Smooth muscle cell (in vitro differentiated cells): Measurements from ENCODE around the gene POGZ. TPM values are rescaled to one million over a fixed set of nuclear protein-coding genes. Genes with fewer than 3 reads are reported as not detected.

Experiments
- DNase-seq: peaks from one replicate; lab custom pipeline; 2025; ENCODE audit not compliant: unreplicated experiment; lab: John Stamatoyannopoulos, UW
- H2AFZ ChIP-seq: fragments of 200-600 bp; sonication (generic); 2 replicates; pipeline ENCODE4 v1.6.0; 2016; ENCODE audit warnings: antibody characterized with exemption, low read depth, mild to moderate bottlenecking
- H3F3A ChIP-seq: fragments of 200-600 bp; sonication (generic); 2 replicates; pipeline ENCODE4 v1.6.0; 2017; ENCODE audit warnings: antibody characterized with exemption, low read depth
- H3K27ac ChIP-seq: fragments of 200-600 bp; sonication (generic); 2 replicates; pipeline ENCODE4 v1.5.1; 2016; ENCODE audit warnings: low read depth, mild to moderate bottlenecking
- H3K27me3 ChIP-seq: fragments of 200-600 bp; sonication (generic); 2 replicates; pipeline ENCODE4 v1.6.1; 2016; ENCODE audit warnings: low read depth, mild to moderate bottlenecking
- H3K36me3 ChIP-seq: fragments of 200-600 bp; sonication (generic); 2 replicates; pipeline ENCODE4 v1.5.1; 2016; ENCODE audit warnings: low read depth
- H3K4me1 ChIP-seq: fragments of 200-600 bp; sonication (generic); 2 replicates; pipeline ENCODE4 v1.5.1; 2016; ENCODE audit warnings: low read depth
- H3K4me2 ChIP-seq: fragments of 200-600 bp; sonication (generic); 2 replicates; pipeline ENCODE4 v1.6.0; 2016; ENCODE audit warnings: mild to moderate bottlenecking
- H3K4me3 ChIP-seq: fragments of 200-600 bp; sonication (generic); 2 replicates; pipeline ENCODE4 v1.5.1; 2016; ENCODE audit warnings: mild to moderate bottlenecking
- H3K79me2 ChIP-seq: fragments of 200-600 bp; sonication (generic); 2 replicates; pipeline ENCODE4 v1.6.0; 2016; ENCODE audit warnings: low read depth, mild to moderate bottlenecking
- H3K9ac ChIP-seq: fragments of 200-600 bp; sonication (generic); 2 replicates; pipeline ENCODE4 v1.6.0; 2016; ENCODE audit warnings: low read depth
- H3K9me3 ChIP-seq: fragments of 200-600 bp; sonication (generic); replicated peaks from 2 replicates; pipeline ENCODE4 v1.5.1; 2016; ENCODE audit warnings: low read depth
- H4K20me1 ChIP-seq: fragments of 200-600 bp; sonication (generic); 2 replicates; pipeline ENCODE4 v1.6.0; 2016; ENCODE audit warnings: low read depth
- WGBS: methylation state at CpG from one replicate; pipeline ENCODE4 v1.1.7; 2016; ENCODE audit warnings: low lambda C conversion rate; 5-methylcytosine and 5-hydroxymethylcytosine counted together
- polyA plus RNA-seq: library from polyadenylated mRNA; unstranded; fragments of >200 nt; fragmentation: Nextera tagmentation; extraction: Ambion mirVana; gene quantifications from 2 replicates; pipeline ENCODE4 v1.2.1, GENCODE V29; 2016
- total RNA-seq: library from RNA; depleted of rRNA; stranded (reverse); fragments of >200 nt; gene quantifications from 2 replicates; pipeline ENCODE4 v1.2.3, GENCODE V29; 2014
- TF ChIP-seq, protein P1 (sequence below): fragments of 200-600 bp; sonication (generic); IDR thresholded peaks from 2 replicates; pipeline ENCODE4 v1.5.1; 2017; ENCODE audit warnings: borderline replicate concordance, mild to moderate bottlenecking, antibody characterized with exemption; ENCODE audit not compliant: insufficient read depth, poor library complexity, severe bottlenecking

Gene POGZ
- total and polyA plus RNA-seq, 2 experiments from 2014 or later = 20.5 to 40.9 TPM

DNA sequence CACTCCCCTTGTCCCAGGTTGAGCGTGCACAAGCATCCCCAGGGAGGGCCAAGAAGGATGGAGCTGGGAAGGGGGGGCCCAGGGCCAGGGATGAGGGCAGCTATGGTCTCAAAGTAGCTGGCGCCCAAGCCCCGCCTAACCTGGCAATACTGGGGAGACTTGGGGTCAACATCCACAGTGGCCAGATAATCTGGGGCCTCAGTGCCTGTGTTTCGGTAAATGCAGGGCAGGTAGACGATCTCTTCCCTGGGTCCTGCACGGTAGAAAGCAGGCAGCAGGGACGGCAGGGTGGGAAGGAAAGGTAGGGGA is 90.0 kb downstream of the POGZ start:
- Histone ChIP-seq H4K20me1 (no peaks in the 10 kb centered on the region), H3K9ac (no peak overlapping the region), H3K9me3 (no peaks in the 10 kb centered on the region), H3K27me3 (no peaks in the 10 kb centered on the region), H3K4me2 (no peak overlapping the region), H2AFZ (no peak overlapping the region), H3K4me1 (peaks cover 23% of the 10 kb centered on the region), H3K27ac (no peak overlapping the region), H3F3A (no peaks in the 10 kb centered on the region), H3K4me3 (no peak overlapping the region), H3K79me2 (peaks cover 4% of the 10 kb centered on the region), H3K36me3 (no peaks in the 10 kb centered on the region)
- 94% methylated on average over 7 of the region's 7 CpGs for WGBS
- no peak for DNase-seq
- TF ChIP-seq, protein P1, sequence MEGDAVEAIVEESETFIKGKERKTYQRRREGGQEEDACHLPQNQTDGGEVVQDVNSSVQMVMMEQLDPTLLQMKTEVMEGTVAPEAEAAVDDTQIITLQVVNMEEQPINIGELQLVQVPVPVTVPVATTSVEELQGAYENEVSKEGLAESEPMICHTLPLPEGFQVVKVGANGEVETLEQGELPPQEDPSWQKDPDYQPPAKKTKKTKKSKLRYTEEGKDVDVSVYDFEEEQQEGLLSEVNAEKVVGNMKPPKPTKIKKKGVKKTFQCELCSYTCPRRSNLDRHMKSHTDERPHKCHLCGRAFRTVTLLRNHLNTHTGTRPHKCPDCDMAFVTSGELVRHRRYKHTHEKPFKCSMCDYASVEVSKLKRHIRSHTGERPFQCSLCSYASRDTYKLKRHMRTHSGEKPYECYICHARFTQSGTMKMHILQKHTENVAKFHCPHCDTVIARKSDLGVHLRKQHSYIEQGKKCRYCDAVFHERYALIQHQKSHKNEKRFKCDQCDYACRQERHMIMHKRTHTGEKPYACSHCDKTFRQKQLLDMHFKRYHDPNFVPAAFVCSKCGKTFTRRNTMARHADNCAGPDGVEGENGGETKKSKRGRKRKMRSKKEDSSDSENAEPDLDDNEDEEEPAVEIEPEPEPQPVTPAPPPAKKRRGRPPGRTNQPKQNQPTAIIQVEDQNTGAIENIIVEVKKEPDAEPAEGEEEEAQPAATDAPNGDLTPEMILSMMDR = no peak

GRCh38 chr1:151368393-151369301 is 90.6 kb downstream of the POGZ start:
- no peak overlapping the region for H3K9ac ChIP-seq
- 96% methylated on average over 20 of the region's 20 CpGs for WGBS
- H4K20me1 ChIP-seq = no peaks in the 10 kb centered on the region
- H3K4me1 ChIP-seq = peaks cover 23% of the 10 kb centered on the region
- no peak overlapping the region for H3K4me3 ChIP-seq
- H3F3A ChIP-seq = no peaks in the 10 kb centered on the region
- H3K79me2 ChIP-seq = peaks cover 4% of the 10 kb centered on the region
- no peaks in the 10 kb centered on the region for H3K9me3 ChIP-seq
- no peak for DNase-seq
- H3K36me3 ChIP-seq = no peaks in the 10 kb centered on the region
- H3K27me3 ChIP-seq = no peaks in the 10 kb centered on the region
- H3K4me2 ChIP-seq = no peak overlapping the region
- no peak overlapping the region for H3K27ac ChIP-seq
- H2AFZ ChIP-seq = no peak overlapping the region
- TF ChIP-seq, protein P1 = no peak

DNA sequence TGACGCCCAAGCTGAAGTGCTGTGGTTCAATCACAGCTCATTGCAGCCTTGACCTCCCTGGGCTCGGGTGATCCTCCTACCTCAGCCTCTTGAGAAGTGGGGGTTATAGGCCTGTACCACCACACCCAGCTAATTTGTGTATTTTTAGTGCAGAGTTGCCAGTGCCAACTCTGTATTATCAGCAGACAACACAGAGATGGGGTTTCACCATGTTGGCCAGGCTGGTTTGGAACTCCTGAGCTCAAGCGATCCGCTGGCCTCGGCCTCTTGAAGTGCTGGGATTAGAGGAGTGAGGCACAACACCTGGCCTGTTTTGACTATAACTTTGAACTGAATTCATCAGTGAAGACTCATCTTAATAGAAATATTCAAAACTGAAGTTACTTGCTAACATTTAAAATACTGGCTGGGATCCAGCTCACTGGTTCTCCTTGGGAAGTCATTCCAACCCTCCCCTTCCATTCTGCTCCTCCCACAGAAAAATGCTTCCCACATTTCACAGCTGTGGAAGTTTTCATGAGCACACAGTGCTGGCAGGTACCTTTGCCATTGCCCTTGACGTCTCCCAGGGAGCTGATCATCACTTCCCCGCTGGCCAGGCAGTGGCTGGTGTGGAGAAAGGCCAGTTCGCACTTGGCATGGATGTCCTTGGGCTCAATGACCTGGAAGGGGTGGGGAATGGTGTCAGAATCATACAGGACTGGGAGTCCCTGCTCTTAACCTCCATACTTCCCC is 91.5 kb downstream of the POGZ start:
- DNase-seq = no peak
- TF ChIP-seq, protein P1 = no peak
- 96% methylated on average over 8 of the region's 8 CpGs for WGBS
- Histone ChIP-seq H3K4me3 (no peak overlapping the region), H3K36me3 (no peaks in the 10 kb centered on the region), H2AFZ (no peak overlapping the region), H3K27ac (no peak overlapping the region), H3K9ac (no peak overlapping the region), H3K27me3 (no peaks in the 10 kb centered on the region), H3K4me2 (no peak overlapping the region), H4K20me1 (no peaks in the 10 kb centered on the region), H3K9me3 (no peaks in the 10 kb centered on the region), H3K79me2 (peaks cover 4% of the 10 kb centered on the region), H3F3A (no peaks in the 10 kb centered on the region), H3K4me1 (peaks cover 21% of the 10 kb centered on the region)
